ENCODE results near the gene TOR1B.
"Not testable (repeated sequence)": the region's sequence is repeated elsewhere in the genome, so short reads cannot be mapped to it uniquely, and the experiment has no call there.

Gene TOR1B

DNA sequence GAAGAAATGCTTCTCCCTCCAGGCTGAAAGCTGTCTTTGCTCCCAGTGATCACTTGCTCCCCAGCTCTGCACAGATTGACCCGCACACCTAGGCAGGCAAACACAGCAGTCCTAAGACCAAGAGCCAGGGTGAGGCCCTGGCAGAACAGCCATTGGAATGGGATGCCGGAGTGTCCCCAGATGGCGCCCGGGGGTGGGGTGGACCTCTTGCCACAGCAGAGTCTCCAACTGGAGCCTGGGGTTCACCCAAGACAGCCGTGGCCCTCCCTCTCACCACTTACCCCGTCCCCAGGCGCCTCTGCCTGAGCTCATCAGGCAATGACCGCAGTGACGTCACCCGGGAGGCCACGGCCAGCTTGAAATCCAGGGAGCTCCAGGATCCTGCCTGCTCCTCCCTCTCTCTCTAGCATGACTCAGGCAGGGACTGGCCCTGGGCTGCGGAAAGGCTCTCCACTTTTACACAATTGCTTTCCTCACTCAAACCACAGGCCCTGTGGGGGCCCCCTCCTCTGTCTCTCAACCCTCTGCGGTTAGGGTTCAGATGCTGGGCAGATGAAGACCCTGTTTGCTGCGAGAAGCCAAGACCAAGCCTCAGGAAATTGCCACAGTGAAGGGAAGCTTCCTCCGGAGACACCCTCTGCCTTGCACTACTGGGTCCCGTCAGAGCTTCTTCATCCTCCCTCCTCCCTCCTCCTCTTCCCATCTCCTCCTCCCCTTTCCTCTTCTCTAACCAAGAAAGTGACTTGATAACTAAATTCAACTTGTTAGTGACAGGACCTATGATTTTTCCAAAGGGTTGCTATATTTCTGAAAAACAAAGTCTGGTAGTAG is 25.8 kb upstream of the TOR1B start:
- DNase-seq, result peak; percentile 11

DNA sequence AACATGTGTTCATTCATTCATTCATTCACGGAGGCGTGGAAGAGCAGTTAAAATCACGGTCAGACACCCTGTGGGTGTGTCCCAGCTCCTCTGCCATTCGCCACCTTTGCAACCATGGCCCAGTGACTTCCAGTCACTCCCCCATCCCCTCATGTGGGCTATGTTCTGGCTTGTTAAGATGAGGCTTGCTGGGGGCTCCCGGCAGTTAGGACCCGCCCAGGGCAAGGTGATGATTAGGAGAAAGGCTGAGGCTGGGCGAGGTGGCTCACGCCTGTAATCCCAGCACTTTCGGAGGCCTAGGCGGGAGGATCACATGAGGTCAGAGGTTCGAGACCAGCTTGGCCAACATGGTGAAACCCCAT is 25.2 kb upstream of the TOR1B start:
- no peak for DNase-seq

DNA sequence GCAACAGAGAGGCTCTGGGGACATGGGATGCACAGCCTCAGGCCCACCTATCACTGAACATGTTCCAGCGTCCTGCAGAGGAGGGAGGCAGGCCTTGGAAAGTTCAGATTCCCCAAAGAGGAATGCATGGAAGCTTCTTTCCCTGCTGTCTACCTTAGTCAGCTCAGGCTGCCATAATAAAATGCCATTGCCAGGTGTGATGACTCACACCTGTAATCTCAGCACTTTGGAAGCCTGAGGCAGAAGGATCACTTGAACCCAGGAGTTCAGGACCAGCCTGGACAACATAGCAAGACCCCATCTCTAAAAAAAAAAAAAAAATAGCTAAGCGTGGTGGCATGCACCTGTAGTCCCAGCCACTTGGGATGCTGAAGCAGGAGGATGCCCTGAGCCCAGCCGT is 24.5 kb upstream of the TOR1B start:
- no peak for DNase-seq

DNA sequence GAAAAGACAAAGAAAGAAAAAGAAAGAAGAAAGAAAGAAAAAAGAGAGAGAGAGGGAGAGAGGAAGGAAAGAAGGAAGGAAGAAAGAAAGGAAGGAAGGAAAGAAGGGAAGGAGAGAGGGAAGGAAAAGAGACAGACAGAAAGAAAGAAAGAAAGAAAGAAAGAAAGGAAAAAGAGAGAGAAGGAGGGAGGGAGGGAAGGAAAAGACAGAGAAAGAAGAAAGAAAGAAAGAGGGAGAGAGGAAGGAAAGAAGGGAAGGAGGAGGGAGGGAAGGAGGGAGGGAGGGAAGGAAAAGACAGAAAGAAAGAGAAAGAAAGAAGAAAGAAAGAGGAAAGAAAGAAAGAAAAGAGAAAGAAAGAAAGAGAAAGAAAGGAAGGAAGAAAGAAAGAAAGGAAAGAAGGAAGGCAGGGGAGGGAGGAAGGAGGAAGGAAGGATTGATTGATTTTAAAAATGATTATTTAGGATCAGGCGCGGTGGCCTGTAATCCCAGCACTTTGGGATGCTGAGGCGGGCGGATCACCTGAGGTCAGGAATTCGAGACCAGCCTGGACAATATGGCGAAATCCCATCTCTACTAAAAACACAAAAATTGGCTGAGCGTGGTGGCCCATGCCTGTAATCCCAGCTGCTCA is 23.3 kb upstream of the TOR1B start:
- no peak for DNase-seq

DNA sequence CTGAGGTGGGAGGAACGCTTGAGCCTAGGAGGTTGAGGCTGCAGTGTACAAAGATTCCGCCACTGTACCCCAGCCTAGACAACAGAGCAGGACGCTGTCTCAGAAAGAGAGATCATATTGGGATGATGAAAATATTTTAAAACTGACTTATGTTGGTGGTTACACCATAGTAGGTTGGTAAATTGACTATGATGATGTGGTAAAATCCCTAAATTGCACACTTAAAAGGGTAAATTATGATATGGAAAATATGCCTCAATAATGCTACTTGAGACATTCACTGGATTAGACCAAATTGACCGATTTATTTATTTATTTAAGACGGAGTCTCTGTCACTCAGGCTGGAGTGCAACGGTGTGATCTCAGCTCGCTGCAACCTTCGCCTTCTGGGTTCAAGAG is 21.9 kb upstream of the TOR1B start:
- no peak for DNase-seq

DNA sequence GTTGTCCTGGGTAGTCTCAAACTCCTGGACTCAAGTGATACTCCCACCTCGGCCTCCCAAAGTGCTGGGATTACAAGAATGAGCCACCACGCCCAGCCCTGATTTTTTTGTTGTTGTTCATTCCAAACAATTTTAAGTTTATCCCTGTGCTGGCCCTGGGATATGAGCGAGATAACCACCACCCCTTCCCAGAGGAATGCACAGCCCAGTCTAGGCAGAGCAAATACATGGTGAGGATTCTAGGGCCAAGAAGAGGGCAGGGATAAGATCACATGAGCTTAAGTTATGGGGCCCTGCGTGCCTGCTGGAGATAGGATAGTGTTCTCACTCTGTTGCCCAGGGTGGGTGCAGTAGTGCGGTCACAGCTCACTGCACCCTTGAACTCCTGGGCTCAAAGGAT is 21.0 kb upstream of the TOR1B start:
- DNase-seq, result no peak

DNA sequence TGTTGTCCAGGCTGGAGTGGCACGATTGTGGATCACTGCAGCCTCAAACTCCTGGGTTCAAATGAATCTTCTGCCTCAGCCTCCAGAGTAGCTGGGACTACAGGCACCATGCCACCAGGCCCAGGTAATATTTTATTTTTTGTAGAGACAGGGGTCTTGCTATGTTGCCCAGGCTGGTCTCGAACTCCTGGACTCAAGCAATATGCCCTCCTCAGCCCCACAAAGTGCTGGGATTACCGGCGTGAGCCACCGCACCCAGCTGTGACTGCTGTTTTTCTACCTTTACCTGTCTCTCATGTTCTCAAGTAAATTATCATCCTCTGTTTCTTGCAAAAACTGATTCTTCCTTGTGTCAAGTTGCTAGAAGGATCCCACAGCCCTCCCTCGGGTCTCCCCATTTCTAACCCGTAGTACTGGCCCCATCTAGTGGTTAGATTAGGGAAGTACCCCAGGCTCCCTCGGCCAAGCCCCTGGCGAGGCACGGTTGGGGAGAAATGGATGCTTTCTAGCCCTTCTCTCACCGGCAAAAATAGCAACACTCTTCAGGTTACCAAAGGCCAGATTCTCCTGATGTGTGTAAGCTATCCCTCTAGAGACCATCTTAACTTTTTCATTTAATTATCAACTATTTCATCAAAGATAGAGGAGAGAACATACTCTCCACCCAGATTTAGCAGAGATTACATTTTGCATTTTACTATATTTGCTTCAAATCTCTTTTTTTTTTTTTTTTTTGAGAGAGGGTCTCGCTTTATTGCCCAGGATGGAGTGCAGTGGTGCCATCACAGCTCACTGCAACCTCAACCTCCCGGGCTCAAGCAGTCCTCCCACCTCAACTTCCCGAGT is 19.2 kb upstream of the TOR1B start:
- DNase-seq, result peak; percentile 62

DNA sequence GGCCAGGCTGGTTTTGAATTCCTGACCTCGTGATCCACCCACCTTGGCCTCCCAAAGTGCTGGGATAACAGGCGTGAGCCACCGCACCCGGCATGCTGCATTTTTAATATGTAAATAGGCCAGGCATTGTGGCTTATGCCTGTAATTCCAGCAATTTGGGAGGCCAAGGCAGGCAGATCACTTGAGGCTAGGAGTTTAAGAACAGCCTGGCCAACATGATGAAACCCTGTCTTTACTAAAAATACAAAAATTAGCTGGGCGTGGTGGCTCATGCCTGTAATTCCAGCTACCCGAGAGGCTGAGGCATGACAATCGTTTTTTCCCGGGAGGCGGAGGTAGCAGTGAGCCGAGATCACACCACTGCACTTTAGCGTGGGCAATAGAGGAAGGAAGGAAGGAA is 18.0 kb upstream of the TOR1B start:
- DNase-seq, result not testable (repeated sequence)

DNA sequence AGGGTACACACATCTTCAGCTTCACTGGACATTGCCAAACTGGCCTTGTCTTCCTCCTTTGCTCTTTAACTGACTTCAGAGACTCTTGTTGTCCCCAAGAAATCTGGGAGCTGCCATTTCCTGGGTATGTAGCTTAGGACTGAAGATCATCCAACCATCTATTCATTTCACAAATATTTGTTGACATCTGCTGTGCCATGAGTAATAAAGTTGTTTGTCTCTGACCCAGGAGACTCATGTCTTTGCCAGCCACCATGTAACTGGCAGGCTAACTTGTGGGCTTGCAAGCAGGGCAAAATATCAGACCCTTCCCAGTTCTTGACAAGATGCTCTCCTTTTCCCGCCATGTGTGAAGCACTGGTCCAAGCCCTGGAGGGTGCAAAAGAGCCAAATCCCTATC is 17.1 kb upstream of the TOR1B start:
- DNase-seq, result no peak

DNA sequence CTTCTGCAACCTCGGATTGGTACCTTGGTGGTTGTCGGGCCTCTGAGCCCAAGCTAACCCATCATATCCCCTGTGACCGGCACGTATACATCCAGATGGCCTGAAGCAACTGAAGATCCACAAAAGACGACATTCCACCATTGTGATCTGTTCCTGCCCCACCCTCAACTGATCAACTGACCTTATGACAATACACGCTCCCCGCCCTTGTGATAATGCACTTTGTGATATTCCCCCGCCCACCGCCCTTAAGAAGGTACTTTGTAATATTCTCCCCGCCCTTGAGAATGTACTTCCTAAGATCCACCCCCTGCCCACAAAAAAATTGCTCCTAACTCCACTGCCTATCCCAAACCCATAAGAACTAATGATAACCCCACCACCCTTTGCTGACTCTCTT is 16.5 kb upstream of the TOR1B start:
- DNase-seq, result no peak

DNA sequence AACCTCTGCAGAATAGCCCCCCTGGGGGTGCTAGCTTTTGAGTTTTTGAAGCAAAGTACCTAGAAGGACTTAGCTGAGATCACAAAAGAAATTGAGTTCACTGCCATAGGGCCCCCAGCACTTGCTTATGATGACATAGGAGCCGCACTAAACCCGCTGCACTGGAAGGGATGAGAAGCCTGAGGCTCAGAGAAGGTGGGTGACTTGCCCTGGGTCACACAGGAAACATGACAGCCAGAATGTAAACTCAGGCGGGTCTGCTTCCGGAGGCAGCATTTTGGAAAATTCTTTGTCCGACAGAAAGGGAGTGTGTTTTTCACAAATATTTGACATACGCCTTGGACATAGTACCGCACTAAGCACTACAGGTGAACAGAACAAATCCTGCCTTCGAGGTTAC is 8.4 kb upstream of the TOR1B start:
- DNase-seq, result no peak

DNA sequence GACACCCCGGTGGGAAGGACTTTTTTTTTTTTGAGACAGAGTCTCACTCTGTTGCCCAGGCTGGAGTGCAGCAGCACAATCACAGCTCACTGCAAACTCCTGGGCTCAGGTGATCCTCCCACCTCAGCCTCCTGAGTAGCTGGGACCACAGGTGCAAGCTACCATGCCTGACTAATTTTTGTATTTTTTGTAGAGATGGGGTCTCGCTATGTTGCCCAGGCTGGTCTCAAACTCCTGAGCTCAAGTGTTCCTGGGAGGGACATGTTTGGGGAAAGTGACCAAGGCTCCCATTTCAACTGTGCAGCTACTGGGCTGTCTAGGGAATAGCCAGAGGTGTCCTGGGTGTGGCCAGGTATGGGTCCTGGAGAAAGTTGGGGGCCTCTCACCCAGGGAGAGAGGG is 7.0 kb upstream of the TOR1B start:
- not testable (repeated sequence) for DNase-seq

DNA sequence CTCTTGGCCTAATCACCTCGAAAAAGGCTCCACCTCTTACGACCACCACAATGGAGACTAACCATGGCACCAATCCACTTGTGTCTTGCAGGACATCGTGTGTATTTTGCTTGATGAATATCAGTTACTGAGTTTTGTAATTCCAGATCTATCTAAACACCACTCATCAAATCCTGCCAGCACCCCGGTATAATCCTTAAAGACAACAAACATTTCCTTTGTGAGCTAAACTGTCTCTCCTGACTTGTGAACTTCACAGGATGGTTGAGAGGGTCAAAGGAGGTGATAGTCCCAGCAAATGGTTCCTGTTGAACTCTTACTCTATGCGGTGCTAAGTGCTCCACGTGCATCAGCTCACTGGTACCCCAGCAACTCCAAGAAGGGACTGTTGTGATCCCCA is 4.0 kb upstream of the TOR1B start:
- no peak for DNase-seq

DNA sequence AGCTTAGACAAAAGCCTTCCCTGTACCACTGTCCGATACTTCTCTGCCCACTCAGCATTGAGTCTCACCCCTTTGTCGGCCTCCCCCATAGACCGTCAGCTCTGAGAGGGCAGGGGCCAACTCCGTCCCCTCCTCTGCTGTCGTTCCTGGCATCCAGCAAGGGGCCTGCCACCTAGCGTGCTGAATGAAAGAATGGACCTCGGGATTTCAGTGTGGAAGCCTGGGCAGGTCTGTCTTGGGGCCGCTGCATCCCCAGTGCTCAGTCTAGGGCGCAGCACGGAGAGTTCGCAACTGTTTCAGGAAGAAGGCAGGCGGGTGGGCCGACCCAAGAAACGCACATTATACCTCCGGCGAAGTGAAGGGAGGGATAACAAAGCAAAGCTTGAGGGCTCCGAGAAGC is 1.5 kb upstream of the TOR1B start:
- no peak for DNase-seq

DNA sequence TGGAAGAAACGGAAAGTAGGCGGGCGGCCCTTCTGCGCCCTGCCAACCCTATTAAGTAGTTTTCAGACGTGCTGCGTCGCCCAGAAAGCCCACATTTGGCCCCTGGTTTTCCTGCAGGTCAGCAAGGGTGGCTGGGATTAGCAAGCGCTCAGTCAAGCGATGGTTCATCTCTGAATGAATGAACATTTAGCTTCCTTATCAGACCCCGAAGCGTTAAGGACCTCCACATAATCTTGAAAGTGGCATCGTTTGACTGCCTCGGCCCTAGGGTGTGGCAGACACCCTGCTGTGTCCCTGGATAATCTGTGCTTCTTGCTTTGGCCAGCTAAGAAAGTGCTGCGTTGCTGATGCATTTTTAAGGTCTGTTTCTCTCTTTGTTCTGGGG is 684 bp downstream of the TOR1B start:
- no peak for DNase-seq

DNA sequence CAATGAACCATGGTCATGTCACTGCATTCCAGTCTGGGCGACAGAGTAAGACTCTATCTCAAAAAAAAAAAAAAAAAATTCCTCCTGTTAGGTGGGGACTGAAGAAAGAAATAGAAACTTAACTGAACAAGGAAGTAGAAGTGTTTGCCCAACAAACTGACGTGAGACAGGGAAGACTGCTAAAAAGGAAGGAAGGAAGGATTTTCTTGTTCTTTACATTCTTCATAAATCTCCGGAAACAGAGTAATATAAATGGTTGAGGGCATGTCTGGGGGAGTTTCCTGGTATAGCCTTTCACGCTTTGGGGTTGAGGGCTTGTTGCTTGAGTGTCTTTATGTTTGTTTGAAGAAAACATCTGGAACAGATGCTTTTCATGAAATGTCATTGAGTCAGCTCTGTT is 3.1 kb downstream of the TOR1B start:
- DNase-seq, result no peak

DNA sequence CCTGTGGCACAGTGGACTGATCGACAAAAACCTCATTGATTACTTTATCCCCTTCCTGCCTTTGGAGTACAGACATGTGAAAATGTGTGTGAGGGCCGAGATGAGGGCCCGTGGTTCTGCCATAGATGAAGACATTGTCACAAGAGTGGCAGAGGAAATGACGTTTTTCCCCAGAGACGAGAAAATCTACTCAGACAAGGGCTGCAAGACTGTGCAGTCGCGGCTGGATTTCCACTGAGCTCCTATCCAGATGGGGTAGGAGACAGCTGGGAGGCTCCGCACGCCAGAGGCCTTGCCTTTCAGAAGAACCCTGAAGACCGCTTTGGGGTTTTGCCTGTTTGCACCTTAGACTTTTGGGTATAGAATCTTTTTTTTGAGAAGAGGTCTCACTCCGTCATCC is 6.4 kb downstream of the TOR1B start:
- no peak for DNase-seq

DNA sequence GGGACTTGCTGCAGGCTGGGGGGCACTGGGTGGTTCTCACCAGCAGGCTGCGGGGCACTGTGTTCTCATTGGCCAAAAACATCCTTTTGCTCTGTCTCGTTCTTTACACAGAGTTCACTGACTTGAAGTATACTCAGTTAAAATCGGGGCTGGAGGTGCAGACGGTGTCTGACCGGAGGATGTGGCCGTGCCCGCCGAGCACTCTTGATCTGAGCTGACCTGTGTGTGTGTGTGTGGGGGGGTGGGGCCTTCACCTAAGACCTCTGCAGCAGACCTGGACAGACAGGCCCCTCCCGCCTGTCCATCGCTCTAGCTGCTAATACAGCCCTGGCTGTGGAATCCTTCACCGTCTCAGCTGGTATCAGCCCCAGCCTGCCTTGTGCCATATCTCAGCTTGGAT is 7.1 kb downstream of the TOR1B start:
- DNase-seq, result no peak

DNA sequence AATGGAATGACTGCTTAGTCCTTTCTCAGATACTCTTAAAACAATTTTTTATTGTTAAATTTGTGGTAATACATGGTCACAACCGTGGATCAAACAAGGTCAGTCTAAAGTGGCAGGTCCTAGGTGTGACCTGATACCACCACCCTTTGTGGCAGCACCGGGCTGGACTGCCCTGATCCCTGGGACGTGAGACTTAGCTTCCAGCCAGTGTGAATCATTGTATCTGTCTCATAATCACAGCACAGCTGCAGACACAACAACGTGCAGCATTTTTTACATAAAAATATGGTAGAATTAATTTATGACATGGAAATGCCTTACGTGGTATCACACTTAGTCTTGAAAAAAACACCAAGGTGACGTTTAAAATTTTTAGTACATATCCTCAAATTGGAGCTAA is 7.8 kb downstream of the TOR1B start:
- no peak for DNase-seq

DNA sequence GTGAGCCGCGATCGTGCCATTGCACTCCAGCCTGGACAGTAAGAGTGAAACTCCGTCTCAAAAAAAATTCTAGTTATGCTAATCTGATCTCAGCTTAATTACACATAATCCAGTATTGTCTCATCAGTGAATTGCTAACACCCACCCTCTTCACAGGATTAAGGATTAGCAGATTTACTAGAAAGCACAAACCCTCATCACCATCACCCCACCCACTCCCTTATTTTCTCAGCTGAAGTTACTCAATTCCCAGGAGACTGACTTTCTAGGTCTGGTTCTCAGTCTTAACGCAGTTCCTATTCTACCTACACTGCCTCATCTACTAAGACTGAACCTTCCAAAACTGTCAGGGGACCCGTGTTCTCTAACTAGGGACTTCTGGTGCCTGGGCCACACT is 9.0 kb downstream of the TOR1B start:
- DNase-seq, result no peak

DNA sequence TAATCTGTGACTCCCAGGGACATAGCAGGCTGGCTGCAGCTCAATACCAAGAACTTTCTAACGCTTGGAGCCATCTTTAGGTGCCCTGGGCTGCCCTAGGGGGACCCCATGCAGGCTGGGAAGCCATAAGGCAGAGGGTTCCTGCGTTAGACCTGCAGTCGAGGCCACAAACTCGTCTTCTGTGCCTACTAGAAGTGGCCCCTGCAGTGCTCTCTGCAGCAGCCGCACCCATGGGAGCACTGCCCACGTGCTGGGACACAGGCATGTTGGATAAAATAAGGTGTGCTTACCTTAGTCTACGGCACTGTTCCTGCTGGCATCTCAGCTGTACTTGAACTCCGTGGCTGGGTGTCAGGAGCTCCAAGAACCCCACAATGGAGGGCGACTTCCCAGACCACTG is 9.4 kb downstream of the TOR1B start:
- DNase-seq, result no peak

DNA sequence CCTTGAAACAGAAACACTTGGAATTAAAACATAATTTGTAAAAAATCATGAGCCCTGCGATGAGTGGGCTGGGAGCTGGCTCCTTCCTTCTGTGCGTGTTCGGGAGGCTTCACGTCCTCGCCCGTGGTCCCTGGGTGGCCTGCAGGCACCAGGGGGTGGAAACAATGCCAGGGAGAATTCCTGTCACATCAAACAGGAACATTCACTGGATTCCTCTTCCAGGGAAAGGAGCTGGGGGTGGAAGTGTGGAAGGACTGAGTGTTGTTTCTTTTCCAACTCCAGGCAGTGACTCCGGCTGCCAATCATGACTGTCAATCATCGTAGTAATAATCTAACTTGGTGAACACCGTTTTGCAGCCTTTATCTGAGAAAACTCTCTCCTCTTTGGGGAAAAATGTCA is 10.7 kb downstream of the TOR1B start:
- DNase-seq, result no peak

DNA sequence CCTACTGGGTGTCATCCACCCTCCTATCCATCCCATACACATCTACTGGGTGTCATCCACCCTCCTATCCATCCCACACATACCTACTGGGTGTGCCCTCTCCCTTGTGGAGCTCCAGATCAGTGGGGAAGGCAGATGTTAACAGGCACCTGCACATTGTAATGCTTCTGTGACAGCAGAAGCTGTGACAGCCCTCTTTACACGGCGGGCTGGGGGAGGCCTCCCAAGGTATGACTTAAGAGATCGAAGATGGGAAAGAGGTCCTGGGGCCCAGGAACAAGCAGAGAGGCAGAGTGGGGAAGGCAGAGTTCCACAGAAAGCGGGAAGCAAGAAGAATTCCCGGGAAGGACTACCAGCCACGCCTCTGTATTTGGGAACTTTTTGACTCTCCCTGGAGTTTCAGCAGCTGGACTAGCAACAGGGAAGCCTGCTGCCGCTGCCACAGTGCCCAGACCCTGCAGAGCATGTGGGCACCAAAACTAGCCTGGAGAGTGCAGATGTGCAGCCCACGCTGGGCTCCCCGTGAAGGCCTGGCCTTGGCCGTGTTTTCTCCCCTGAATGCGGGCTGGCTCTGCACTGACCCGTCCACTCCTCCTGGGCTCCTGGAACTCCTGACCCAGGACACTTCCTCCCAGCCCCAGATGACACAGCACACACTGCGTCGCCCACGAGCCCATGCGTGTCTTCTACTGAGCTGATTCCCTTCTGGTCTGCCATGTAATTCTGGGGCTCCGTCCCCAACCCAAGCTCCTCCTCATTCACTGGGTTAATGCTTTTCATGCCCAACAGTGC is 11.6 kb downstream of the TOR1B start:
- DNase-seq, result no peak
